ENCODE results near the gene CCS.

GRCh38 chr11:66559866-66560676 lies 32.9 kb upstream of the CCS start:
- TF ChIP-seq TSHZ2 (CRISPR knock-in tag; IDR thresholded peaks at IDR 0.05) (no peak), ARNTL (CRISPR knock-in tag; IDR thresholded peaks at IDR 0.05; ENCODE audit: borderline replicate concordance, low read depth) (no peak), PPARA (CRISPR knock-in tag; IDR thresholded peaks at IDR 0.05; ENCODE audit: borderline replicate concordance) (no peak), ZFP30 (CRISPR knock-in tag; IDR thresholded peaks at IDR 0.05) (no peak), ESRRG (CRISPR knock-in tag; IDR thresholded peaks at IDR 0.05) (no peak), RARB (CRISPR knock-in tag; IDR thresholded peaks at IDR 0.05) (no peak)
- TF ChIP-seq, protein P1, sequence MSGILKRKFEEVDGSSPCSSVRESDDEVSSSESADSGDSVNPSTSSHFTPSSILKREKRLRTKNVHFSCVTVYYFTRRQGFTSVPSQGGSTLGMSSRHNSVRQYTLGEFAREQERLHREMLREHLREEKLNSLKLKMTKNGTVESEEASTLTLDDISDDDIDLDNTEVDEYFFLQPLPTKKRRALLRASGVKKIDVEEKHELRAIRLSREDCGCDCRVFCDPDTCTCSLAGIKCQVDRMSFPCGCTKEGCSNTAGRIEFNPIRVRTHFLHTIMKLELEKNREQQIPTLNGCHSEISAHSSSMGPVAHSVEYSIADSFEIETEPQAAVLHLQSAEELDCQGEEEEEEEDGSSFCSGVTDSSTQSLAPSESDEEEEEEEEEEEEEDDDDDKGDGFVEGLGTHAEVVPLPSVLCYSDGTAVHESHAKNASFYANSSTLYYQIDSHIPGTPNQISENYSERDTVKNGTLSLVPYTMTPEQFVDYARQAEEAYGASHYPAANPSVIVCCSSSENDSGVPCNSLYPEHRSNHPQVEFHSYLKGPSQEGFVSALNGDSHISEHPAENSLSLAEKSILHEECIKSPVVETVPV (CRISPR knock-in tag; IDR thresholded peaks at IDR 0.05): no peak
- TF ChIP-seq, protein P2, sequence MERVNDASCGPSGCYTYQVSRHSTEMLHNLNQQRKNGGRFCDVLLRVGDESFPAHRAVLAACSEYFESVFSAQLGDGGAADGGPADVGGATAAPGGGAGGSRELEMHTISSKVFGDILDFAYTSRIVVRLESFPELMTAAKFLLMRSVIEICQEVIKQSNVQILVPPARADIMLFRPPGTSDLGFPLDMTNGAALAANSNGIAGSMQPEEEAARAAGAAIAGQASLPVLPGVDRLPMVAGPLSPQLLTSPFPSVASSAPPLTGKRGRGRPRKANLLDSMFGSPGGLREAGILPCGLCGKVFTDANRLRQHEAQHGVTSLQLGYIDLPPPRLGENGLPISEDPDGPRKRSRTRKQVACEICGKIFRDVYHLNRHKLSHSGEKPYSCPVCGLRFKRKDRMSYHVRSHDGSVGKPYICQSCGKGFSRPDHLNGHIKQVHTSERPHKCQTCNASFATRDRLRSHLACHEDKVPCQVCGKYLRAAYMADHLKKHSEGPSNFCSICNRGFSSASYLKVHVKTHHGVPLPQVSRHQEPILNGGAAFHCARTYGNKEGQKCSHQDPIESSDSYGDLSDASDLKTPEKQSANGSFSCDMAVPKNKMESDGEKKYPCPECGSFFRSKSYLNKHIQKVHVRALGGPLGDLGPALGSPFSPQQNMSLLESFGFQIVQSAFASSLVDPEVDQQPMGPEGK (CRISPR knock-in tag; IDR thresholded peaks at IDR 0.05; ENCODE audit: borderline replicate concordance): no peak
- TF ChIP-seq, protein P3, sequence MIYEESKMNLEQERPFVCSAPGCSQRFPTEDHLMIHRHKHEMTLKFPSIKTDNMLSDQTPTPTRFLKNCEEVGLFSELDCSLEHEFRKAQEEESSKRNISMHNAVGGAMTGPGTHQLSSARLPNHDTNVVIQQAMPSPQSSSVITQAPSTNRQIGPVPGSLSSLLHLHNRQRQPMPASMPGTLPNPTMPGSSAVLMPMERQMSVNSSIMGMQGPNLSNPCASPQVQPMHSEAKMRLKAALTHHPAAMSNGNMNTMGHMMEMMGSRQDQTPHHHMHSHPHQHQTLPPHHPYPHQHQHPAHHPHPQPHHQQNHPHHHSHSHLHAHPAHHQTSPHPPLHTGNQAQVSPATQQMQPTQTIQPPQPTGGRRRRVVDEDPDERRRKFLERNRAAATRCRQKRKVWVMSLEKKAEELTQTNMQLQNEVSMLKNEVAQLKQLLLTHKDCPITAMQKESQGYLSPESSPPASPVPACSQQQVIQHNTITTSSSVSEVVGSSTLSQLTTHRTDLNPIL (CRISPR knock-in tag; IDR thresholded peaks at IDR 0.05; ENCODE audit: low read depth): no peak

All from SK-N-SH treated with all-trans-retinoic acid at 6 μM for 48 hours (cell line).